T-helper 1 cell (primary cell): ENCODE results near the gene ITGB6.

Source experiments
- DNase-seq, 5 donors: peaks; one replicate each; pipeline ENCODE4 v3.0.0-alpha.2; 2012 to 2020

Gene ITGB6

GRCh38 chr2:160077912-160078810 is 121.9 kb downstream of the ITGB6 start:
- DNase-seq: no peak

GRCh38 chr2:160076914-160077313 is 123.2 kb downstream of the ITGB6 start:
- DNase-seq: no peak

- no peak for DNase-seq
Measured at GRCh38 chr2:160076241-160076640, 123.8 kb downstream of the ITGB6 start.

GRCh38 chr2:160075171-160075570 is 124.9 kb downstream of the ITGB6 start:
- DNase-seq: no peak

GRCh38 chr2:160073284-160073888 is 126.7 kb downstream of the ITGB6 start:
- no peak for DNase-seq

GRCh38 chr2:160068906-160069305 is 131.2 kb downstream of the ITGB6 start:
- no peak for DNase-seq

GRCh38 chr2:160064916-160065315 is 135.2 kb downstream of the ITGB6 start:
- DNase-seq: no peak

GRCh38 chr2:160063879-160064612 is 136.0 kb downstream of the ITGB6 start:
- no peak for DNase-seq

GRCh38 chr2:160063271-160063670 is 136.8 kb downstream of the ITGB6 start:
- no peak for DNase-seq

- DNase-seq: no peak
Measured at GRCh38 chr2:160062292-160063005, 137.6 kb downstream of the ITGB6 start, which contains the start of gene PLA2R1. Gene PLA2R1, minus strand, starts transcription at chr2:160062615. Its CDS starts 212 bp downstream, at chr2:160062403.

GRCh38 chr2:160061944-160062291 is 138.2 kb downstream of the ITGB6 start:
- no peak for DNase-seq

GRCh38 chr2:160061533-160061932 is 138.5 kb downstream of the ITGB6 start:
- DNase-seq: no peak

GRCh38 chr2:160060297-160060696 is 139.8 kb downstream of the ITGB6 start:
- DNase-seq: no peak

GRCh38 chr2:160057356-160057755 is 142.7 kb downstream of the ITGB6 start:
- no peak for DNase-seq

GRCh38 chr2:160055726-160056108 is 144.4 kb downstream of the ITGB6 start:
- no peak for DNase-seq

GRCh38 chr2:160054984-160055725 is 144.9 kb downstream of the ITGB6 start:
- no peak for DNase-seq

- no peak for DNase-seq
Measured at GRCh38 chr2:160053946-160054345, 146.1 kb downstream of the ITGB6 start.

GRCh38 chr2:160052531-160052930 is 147.5 kb downstream of the ITGB6 start:
- peak in 1 of 5 donors; percentile 7 for DNase-seq

GRCh38 chr2:160051371-160051800 is 148.7 kb downstream of the ITGB6 start:
- no peak for DNase-seq

- DNase-seq: no peak
Measured at GRCh38 chr2:160050147-160050546, 149.9 kb downstream of the ITGB6 start.
